HG03196 (cell line): Measurements from ENCODE around the gene RNF169.

Experiments used
- ATAC-seq: cut with Tn5 transposase; IDR thresholded peaks from one replicate; pipeline ENCODE4 v1.9.1; 2021; ENCODE audit not compliant: unreplicated experiment

Gene RNF169

DNA sequence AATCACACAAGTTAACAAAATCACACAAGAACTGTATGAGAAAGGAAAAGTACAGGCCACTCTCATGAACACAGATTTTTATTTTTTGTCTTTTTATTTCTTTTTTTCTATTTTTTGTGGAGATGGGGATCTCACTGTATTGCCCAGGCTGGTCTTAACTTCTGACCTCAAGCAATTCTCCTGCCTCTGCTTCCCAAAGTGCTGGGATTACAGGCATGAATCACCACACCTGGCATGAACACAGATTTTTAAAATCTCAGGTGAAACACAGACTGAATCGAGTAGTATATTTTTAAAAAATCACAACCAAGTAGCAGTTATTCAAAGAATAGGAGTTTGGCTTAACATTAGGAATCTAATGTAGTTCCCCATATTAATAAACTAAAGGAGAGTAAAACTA is 18.3 kb downstream of the RNF169 start:
- no peak for ATAC-seq

DNA sequence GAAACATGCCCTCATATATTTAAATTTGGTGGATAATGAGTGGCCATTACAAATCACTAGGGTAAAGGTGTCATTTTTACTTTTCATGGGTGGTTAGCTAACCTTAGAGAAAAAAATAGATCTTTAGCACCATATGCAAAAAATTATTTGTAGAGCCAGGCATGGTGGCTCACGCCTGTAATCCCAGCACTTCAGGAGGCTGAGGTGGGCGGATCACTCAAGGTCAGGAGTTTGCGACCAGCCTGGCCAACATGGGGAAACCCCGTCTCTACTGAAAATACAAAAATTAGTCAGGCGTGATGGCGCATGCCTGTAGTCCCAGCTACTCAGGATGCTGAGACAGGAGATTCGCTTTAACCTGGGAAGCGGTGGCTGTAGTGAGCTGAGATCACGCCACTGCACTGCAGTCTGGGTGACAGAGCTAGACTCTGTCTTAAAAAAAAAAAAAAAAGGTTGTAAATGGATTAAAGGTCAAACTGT is 19.6 kb downstream of the RNF169 start:
- ATAC-seq = peak; percentile 46

DNA sequence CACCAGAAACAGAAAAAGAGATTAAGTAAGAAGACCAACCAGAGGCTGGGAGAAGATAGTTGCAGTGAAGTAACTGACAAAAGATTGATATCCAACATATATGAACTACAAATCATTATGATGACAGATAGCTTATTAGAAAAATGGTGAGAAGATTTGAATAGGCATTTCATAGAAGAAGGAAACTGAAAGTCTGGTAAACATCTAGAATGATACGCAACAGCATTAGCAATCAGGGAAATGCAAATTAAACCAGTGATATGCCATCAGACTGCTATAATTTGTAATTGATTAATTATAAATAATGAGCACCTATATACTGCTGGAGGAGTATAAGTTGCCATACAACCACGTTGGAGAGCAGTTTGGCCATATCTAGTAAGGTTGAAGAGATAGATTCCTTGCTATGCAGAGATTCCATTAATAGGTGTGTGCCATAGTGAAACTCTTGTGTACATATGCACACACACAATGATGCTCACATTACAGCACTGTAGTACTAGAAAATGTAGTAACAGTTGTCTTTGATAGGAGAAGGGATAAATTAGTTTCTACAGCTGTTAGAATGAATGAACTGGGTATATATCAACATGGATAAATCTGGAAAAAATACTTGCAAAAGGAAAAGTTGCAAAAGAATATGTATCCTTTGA is 20.5 kb downstream of the RNF169 start:
- no peak for ATAC-seq

DNA sequence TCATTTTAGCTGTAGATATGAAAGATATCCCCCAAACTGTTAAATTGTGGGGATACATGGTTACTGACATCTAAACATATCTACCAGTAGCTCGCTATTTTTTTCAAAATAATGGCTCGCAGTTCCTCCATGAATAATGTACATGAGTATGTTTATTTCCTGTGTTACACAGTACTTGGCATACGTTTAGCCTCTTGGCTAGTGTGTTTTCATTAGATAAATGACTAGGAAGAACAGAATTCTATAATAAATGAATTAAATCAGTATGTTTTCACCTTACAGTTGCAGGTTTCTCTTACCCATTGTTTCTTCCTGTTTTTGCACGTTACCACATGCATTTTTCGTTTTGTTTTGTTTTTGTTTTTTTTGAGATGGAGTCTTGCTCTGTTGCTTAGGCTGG is 21.8 kb downstream of the RNF169 start:
- ATAC-seq = no peak

DNA sequence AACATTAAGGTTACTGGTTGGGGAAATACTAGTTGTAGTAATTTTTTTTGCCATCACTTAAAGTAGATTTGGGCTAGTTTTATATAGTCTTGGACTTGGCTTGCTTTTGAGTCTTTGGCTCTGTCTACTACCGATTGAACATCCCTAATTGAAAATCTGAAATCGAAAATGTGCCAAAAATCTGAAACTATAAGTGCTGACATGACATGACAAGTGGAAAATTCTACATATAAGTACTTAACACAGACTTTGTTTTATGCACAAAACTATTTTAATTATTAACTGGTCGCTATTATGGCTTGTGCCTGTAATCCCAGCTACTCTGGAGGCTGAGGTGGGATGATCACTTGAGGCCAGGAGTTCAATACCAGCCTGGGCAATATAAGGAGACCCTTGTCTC is 22.5 kb downstream of the RNF169 start:
- no peak for ATAC-seq

DNA sequence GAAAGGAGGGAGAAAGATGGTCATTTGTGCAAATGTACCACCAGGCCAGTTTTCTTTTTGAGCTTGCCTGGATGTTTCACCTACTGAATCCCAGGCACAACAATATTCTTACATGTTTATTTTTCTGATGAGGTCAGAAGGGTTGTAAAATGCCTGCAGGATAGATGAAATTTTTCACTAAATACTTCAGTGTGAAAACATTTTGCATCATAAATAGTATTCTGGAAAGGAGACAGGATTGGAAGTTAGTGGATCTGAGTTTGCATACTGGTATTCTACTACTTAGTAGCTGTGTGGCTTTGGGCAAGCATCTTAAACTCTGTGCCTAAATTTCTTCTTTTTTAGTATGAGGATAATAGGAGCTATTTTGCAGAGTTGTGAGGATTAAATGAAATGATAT is 24.8 kb downstream of the RNF169 start:
- ATAC-seq = no peak

DNA sequence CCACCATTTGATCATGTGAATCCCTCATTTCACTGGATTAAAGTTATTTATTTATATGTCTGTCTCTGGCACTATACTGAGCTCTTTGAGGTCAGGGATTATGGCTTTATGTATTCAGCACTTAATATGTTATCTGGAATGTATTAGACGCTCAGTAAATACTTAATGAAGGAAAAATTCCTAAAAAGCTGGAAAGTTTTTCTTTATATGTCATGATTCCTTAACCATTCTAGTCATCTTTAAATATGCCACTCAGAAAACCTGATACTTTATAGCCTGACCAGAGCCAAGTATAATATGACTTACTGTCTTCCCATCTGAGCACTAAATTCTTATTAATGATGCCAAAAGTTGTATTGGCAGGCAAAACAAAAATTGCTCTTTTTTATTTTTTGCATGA is 27.1 kb downstream of the RNF169 start:
- no peak for ATAC-seq

DNA sequence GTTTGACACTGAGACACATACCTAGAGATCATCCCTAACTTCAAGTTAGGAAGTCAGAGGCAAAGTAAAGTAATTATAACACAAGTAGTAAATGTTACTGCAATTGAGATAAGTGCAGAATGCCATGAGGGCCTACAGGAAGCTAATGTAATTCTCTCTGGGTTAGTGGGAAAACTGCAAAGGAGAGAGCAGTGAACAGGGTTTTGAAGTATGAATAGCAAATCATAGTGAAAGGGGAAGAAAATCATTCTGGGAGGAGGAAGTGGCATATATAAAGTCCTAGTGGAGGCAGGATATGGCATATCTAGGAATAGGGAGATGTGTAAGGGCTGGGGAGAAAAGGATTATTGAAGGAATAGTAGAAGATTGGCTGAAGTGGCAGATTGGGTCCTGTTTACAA is 27.9 kb downstream of the RNF169 start:
- no peak for ATAC-seq

DNA sequence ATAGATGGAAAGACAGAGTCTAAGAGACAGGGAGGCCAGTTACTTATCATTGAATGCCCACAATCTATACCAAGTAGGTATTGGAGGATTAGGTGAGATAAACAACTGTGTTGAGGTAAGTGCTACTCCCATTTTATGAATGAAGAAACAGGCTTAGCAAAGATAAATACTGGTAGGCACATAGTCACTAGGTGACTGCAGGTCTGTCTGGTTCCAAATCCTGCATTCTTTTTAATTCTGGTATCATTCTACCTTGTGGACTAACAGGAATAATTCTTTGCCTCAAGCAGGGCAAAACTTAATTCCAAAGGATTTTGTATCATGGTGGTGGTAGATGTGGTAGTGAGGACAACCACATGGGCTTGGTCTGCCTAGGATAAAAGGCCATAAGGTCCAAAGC is 28.4 kb downstream of the RNF169 start:
- ATAC-seq = no peak

DNA sequence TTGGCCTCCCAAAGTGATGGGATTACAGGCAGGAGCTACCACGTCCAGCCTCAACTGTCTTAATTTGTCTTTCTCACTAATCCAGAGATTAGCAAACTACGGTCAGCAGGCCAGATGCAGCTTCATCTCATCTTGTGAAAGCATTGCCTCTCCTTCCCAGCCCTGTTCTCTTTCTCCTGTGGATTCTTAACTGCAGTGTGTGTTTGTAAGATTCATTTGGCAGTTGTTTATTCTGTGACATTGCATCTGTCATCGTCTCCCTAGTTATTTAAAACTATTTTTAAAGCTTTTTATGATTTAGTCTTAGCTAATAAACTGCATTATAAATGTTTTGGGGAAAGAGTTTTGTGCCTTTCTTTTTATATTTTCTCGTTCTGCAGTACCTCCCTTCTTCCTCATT is 29.2 kb downstream of the RNF169 start:
- no peak for ATAC-seq

DNA sequence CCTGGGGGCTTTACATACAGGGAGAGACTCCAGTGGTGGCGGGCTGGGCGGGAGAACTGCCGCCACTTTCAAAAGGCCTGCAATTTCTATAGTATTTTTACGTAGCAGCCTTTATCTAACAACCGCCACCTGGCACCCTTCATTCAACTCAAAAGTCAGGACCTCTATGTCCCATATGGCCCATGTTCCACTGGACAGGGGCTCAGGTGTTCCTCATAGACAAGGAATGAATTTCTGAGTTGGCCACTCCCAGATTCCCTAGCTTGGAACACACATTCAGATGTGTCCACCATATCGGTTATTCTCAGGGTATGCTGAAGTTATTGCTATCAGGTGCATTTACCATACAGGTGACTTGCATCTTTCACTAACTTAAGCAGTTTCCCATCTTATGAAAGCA is 29.9 kb downstream of the RNF169 start:
- ATAC-seq = no peak

DNA sequence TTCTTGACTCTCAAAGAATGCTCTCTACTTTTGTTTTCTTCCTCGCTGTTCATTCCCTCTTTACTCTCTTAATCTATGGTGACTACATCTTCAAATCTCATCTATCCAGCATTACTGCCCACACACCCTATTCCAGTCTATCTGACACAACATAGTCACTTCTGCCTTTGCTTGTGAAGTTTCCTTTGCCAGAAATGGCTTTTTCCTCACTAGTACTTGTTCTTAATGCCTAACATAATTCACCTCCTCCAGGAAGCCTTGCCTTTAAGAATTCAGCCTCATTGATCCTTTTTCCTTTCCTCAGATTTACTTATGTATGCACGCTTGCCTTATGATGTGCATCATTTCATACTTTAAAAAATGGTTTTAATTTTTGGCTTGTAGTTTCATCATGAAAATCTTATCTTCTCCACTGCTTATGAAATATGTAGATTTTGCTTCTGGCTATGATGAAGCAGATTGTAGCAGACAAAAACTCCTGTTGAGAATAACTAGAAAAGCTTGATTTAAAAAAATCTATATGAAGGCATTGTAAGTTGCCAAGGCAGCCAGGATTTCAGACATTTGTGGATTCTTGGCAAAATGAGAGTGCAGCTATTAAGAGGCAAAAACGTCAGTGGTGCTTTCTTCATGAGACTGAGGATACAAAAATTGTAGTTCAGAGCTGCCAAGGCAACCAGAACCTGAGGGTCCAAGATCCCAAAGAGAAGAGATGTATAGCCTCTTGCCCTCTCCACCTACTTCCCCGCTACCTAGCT is 31.8 kb downstream of the RNF169 start:
- ATAC-seq = no peak

DNA sequence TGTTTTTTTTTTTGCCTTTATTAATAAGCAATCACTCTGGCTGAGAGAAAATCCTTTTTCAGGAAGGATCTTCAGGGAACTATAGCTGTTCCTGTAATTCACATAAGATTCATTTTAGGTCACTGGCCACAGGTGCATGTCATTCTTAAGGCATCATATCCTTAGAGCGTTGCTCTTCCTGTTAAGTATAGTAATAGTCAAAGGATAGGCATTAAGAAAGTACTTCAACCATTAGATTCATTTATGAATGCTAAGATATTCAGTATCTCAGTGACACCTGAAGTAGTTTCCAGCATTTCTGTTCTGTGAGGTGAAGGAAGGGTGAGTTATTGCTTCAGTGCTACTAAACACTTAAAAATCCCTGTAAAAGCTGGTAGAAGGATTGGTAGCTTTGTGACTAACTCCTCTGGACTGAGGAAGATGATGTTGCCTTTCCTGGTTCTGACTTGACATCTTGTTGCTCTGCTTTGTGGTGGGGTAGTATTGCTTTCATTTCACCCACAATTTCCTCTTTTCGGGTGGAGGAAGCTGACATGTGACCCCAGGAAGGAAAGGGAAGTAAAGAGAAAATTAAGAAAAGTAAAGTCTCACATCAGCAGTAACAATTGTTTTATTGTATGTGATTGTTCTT is 34.7 kb downstream of the RNF169 start:
- ATAC-seq = peak; percentile 53

DNA sequence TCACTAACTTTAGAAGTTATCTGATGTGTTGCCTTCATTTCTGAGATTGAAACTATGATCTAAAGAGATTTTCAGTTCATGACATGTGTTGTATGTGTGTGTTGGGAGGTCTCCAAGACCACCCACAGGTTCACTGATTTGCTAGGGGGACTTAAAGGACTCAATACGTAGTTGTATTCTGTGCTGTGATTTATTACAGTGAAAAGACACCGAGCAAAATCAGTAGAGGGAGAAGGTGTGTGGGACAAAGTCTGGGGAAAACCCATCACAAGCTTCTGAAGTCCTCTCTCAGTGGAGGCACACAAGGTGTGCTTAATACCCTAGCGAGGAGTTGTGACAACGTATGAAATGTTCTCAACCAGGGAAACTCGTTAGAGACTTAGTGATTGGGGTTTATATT is 35.6 kb downstream of the RNF169 start:
- peak; percentile 48 for ATAC-seq

DNA sequence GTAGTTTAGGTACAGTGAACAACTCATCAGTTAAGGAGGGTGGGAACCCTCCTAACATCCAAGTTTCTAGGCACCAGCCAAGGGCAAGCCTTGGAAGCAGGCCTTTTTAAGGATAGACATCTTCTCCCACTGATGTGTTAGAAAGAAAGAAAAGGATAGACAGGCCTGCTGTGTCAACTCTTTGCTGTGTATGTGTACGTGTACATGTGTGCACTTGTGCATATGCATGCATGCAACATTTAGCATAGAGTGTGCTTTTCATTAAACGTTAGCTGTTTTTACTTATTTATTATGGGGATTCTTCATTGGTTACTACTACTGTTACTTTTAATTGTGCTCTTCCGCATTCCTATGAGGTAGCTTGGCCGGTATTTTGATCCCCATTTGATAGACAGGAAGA is 36.1 kb downstream of the RNF169 start:
- ATAC-seq = no peak

DNA sequence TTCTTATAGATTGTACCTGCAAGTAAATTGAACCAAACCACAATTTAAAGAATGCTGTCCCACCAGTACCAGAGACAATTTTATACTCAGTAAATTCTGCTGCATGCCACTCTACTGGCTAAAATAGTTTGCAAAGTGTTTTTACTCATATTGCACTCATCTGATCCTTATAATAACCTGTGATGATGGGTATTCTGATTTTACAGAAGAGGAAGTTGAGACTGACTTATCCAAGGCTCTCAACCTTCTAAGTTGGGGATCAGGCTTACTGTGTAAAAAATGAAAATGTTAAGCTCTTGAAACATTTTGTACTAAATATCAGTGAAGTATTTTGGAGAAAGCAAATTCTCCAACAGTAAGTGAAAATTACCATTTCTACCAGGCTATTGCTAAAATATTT is 37.9 kb downstream of the RNF169 start:
- ATAC-seq = no peak

DNA sequence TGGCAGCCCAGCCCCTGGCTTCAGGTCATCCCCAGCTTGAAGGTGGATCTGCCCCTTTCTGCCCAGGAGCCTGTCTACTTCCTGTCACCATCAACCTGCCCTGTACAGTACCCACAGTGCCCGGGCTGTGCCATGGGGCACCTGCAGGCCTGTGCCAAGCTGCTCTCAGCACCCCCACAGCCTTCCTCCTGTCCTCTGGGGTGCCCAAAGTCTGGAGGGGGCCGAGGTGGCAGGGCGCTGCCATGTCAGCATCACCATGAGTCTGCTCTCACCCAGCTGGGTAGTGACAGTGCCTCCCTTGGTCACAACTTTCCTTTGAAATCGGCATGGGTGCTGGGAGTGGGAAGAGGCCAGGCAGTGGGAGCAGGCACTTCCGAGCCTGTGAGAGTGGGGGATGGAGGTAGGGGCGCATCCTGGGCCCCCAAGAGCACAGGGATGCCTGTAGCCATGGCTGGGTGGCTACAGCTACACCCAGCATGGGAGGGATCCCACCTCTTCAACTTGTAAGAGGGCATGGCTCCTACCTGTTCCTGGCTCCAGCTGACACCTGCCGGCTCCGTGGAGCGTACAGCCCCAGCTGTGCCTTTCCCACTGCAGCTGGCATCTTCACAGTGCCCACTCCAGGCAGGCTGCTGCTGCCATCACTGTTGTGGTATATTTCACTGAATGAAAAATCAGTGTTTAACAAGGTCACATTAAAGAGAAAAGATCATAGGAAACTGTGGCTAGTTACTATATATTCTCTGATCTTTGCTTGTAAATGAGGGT is 42.9 kb downstream of the RNF169 start:
- ATAC-seq = no peak

DNA sequence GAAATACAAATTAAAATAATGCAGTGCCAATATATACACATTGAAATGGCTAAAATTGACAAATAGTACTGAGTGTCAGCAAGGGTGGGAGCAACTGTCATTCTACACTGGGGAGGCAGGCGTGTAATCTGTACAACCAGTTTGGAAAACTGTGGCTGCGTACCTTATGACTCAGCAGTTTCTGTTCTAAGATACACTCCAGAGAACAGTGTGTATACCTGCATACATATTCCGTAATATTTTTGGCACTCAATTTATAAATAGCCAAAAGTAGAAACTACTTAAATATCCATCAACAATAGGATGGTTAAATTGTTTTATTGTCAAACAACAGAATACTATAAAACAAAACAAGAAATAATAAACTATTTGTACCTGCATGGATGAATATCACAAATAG is 57.6 kb downstream of the RNF169 start:
- ATAC-seq = no peak

DNA sequence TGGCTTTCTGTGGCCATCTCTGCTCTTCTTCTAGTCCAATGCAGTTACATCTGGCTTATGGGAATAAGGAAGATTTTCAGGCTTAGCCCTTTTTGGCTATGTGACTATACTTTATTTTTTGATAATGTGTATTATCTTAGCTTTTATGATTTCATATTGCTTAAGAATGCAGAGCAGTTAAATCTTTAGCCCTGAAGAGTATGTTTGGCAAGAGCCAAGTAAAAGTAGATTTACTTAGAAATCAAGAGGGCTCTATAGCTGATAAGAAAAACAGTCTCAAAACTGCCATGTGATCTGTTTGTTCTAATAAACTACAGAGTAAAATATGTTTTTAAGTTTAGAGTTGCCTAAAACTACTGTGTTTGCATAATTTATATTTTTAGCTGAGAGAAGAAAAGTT is 61.2 kb downstream of the RNF169 start:
- no peak for ATAC-seq

DNA sequence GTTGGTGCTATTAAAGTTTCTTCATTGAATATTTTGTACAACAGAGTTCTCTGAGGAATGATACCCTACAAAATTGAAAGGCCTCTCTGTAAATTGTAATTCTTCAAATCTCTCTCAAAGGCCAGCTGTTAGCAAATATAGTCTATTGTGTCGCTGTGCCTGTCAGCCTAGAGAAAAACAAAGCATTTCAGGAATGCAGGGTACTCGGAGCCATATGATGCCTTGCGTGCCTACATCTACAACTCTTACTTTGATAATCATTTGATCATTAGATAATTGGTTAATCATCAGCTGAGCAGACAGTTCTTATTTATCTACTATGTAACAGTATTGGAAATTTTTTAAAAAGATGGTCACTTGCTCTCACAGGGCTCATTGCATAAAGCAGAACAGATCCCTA is 67.3 kb downstream of the RNF169 start:
- ATAC-seq = no peak

DNA sequence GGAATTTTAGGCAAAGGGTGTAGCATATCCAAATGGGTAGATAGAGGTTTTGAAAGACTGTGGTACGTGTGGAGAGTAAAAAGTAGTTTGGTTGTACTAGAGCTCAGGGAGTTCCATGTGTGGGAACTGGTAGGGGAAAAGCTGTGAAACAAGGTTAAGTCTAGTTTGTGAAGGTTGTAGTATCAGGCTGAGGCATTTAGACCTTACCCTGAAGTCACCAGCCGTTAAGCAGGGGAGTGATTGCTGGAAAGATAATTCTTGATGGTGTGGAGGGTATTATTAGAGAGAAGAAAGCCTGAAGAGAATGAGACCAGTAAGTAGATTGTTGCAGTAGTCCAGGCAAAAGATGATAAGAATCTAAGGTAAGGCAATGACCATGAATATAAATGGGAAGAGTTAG is 68.0 kb downstream of the RNF169 start:
- ATAC-seq = no peak
